Suprapubic skin (tissue), 3 donors: ENCODE measurements around the gene USP32.

Experiments used
- CTCF ChIP-seq, 2 donors: fragments of 200-600 bp in 1 of 2; fragments of 450-650 bp in 1 of 2; sonication (generic) in 1 of 2; IDR thresholded peaks; one replicate each; pipeline ENCODE4 v1.5.1; 2016 to 2019; ENCODE audit warnings: antibody characterized with exemption in 2 of 2, mild to moderate bottlenecking in 1 of 2, moderate library complexity in 1 of 2
- EP300 ChIP-seq: sonication (generic); formaldehyde crosslinking; IDR thresholded peaks from one replicate; pipeline ENCODE4 v1.6.1; 2017; ENCODE audit warnings: antibody characterized with exemption

GRCh38 chr17:60322056-60322387, 69.9 kb downstream of the USP32 start:
- TF ChIP-seq CTCF (IDR thresholded peaks at IDR 0.05) (no peak), EP300 (no peak)
